Loucy (cell line): Measurements from ENCODE around the gene NMB.

ENCODE experiments used
- CTCF ChIP-seq: fragments of 200-600 bp; sonication (generic); conservative IDR thresholded peaks from 2 replicates; pipeline ENCODE4 v1.5.1; 2014; ENCODE audit warnings: mild to moderate bottlenecking, antibody characterized with exemption, low read length
- EZH2phosphoT487 ChIP-seq: fragments of 200-600 bp; IDR thresholded peaks from 2 replicates; pipeline ENCODE4 v1.6.1; 2018; ENCODE audit warnings: antibody characterized with exemption, mild to moderate bottlenecking, moderate library complexity, borderline replicate concordance

GRCh38 chr15:84703808-84704207 lies 45.8 kb upstream of the NMB start:
- TF ChIP-seq CTCF (no peak), EZH2phosphoT487 (no peak)
